GM23338 (cell line): ENCODE data around the gene ZNF148. TPM values are rescaled to one million over a fixed set of nuclear protein-coding genes. Genes with fewer than 3 reads are reported as not detected.

ENCODE experiments used
- ATAC-seq: fragments of 200-7000 bp; cut with Tn5 transposase; 3 replicates; pipeline ENCODE4 v1.9.1; 2020
- DNase-seq: peaks from one replicate; pipeline ENCODE4 v3.0.0-alpha.2; 2015; ENCODE audit warnings: low spot score
- H2AFZ ChIP-seq: fragments of 200-600 bp; sonication (generic); 2 replicates; pipeline ENCODE4 v1.8.0; 2016; ENCODE audit warnings: antibody characterized with exemption, mild to moderate bottlenecking, moderate library complexity
- H3F3A ChIP-seq: fragments of 200-600 bp; sonication (generic); replicated peaks from 2 replicates; pipeline ENCODE4 v1.8.0; 2017; ENCODE audit warnings: antibody characterized with exemption, mixed run types, low read depth
- H3K27ac ChIP-seq: fragments of 200-600 bp; sonication (generic); 2 replicates; pipeline ENCODE4 v1.6.1; 2016; ENCODE audit warnings: low read depth
- H3K27me3 ChIP-seq: fragments of 200-600 bp; sonication (generic); 2 replicates; pipeline ENCODE4 v1.8.0; 2016; ENCODE audit warnings: mild to moderate bottlenecking, mixed run types, moderate library complexity; ENCODE audit not compliant: insufficient read depth
- H3K36me3 ChIP-seq: fragments of 200-600 bp; sonication (generic); 2 replicates; pipeline ENCODE4 v1.8.0; 2016; ENCODE audit warnings: mild to moderate bottlenecking; ENCODE audit not compliant: insufficient read depth
- H3K4me1 ChIP-seq: fragments of 200-600 bp; sonication (generic); 2 replicates; pipeline ENCODE4 v1.8.0; 2016; ENCODE audit warnings: mild to moderate bottlenecking, moderate library complexity; ENCODE audit not compliant: insufficient read depth
- H3K4me2 ChIP-seq: fragments of 200-600 bp; sonication (generic); 2 replicates; pipeline ENCODE4 v1.7.1; 2017; ENCODE audit warnings: mixed run types
- H3K4me3 ChIP-seq: fragments of 200-600 bp; sonication (generic); 2 replicates; pipeline ENCODE4 v1.6.1; 2016; ENCODE audit warnings: mixed run types
- H3K79me2 ChIP-seq: fragments of 200-600 bp; sonication (generic); replicated peaks from 2 replicates; pipeline ENCODE4 v1.8.0; 2017; ENCODE audit warnings: mild to moderate bottlenecking; ENCODE audit not compliant: insufficient read depth
- H3K9me2 ChIP-seq: fragments of 200-600 bp; sonication (generic); 2 replicates; pipeline ENCODE4 v1.8.0; 2017; ENCODE audit not compliant: insufficient read depth
- H4K20me1 ChIP-seq: fragments of 200-600 bp; sonication (generic); replicated peaks from 2 replicates; pipeline ENCODE4 v1.8.0; 2017; ENCODE audit warnings: mild to moderate bottlenecking; ENCODE audit not compliant: insufficient read depth
- H3K27ac Mint-ChIP-seq: 2 replicates; pipeline ENCODE4 v1.8.0; 2020; ENCODE audit warnings: inconsistent platforms, mild to moderate bottlenecking, moderate library complexity, mixed read lengths
- H3K27me3 Mint-ChIP-seq: 3 replicates; pipeline ENCODE4 v1.8.0; 2022; ENCODE audit warnings: low read depth, mild to moderate bottlenecking, moderate library complexity, mixed read lengths, inconsistent platforms; ENCODE audit not compliant: insufficient read depth, poor library complexity
- H3K36me3 Mint-ChIP-seq: 3 replicates; pipeline ENCODE4 v1.8.0; 2021; ENCODE audit warnings: low read depth, mild to moderate bottlenecking, inconsistent platforms, moderate library complexity, mixed read lengths
- H3K4me1 Mint-ChIP-seq: 3 replicates; pipeline ENCODE4 v1.8.0; 2020; ENCODE audit warnings: mild to moderate bottlenecking, inconsistent platforms, mixed read lengths
- H3K4me3 Mint-ChIP-seq: 3 replicates; pipeline ENCODE4 v1.8.0; 2021; ENCODE audit warnings: moderate library complexity, mild to moderate bottlenecking, inconsistent platforms, mixed read lengths
- H3K9me3 Mint-ChIP-seq: 3 replicates; pipeline ENCODE4 v1.8.0; 2020; ENCODE audit warnings: moderate library complexity, mild to moderate bottlenecking, inconsistent platforms, mixed read lengths
- CREB1 ChIP-seq: fragments of 250-450 bp; sonication (Bioruptor Pico); IDR thresholded peaks from 2 replicates; pipeline ENCODE4 v1.5.0; 2020; ENCODE audit warnings: low read depth, mild to moderate bottlenecking, moderate library complexity
- ETS1 ChIP-seq: IDR thresholded peaks from 2 replicates; pipeline ENCODE4 v1.6.1; 2016; ENCODE audit warnings: antibody characterized with exemption
- EZH2phosphoT487 ChIP-seq: fragments of 200-600 bp; sonication (generic); IDR thresholded peaks from one replicate; pipeline ENCODE4 v1.8.1; 2018; ENCODE audit warnings: antibody characterized with exemption; ENCODE audit not compliant: unreplicated experiment
- JUNB ChIP-seq: IDR thresholded peaks from one replicate; pipeline ENCODE4 v1.6.1; 2016; ENCODE audit warnings: antibody characterized with exemption; ENCODE audit not compliant: unreplicated experiment
- NANOG ChIP-seq: IDR thresholded peaks from 2 replicates; pipeline ENCODE4 v1.6.1; 2016; ENCODE audit warnings: antibody characterized with exemption, borderline replicate concordance
- POLR2AphosphoS5 ChIP-seq: IDR thresholded peaks from 2 replicates; pipeline ENCODE4 v1.6.1; 2016; ENCODE audit warnings: antibody characterized with exemption, low read depth
- REST ChIP-seq: IDR thresholded peaks from one replicate; pipeline ENCODE4 v1.6.1; 2018; ENCODE audit warnings: antibody characterized with exemption; ENCODE audit not compliant: unreplicated experiment
- STAT1 ChIP-seq: IDR thresholded peaks from one replicate; pipeline ENCODE4 v1.6.1; 2016; ENCODE audit warnings: antibody characterized with exemption; ENCODE audit not compliant: unreplicated experiment
- ZNF114 ChIP-seq: fragments of 250-450 bp; sonication (Bioruptor Pico); IDR thresholded peaks from 2 replicates; pipeline ENCODE4 v1.5.0; 2020; ENCODE audit warnings: mild to moderate bottlenecking, moderate library complexity
- ZNF331 ChIP-seq: fragments of 250-450 bp; sonication (Bioruptor Pico); IDR thresholded peaks from 2 replicates; pipeline ENCODE4 v1.5.0; 2020; ENCODE audit warnings: low read depth, mild to moderate bottlenecking, moderate library complexity
- polyA plus RNA-seq: library from polyadenylated mRNA; unstranded; fragments of >200 nt; fragmentation: Nextera tagmentation; extraction: Ambion mirVana; gene quantifications from 2 replicates; pipeline ENCODE4 v1.2.1, GENCODE V29; 2016
- total RNA-seq: library from RNA; depleted of rRNA; stranded (reverse); fragments of >200 nt; shearing (Covaris generic); gene quantifications from 2 replicates; pipeline ENCODE4 v1.2.3, GENCODE V29; 2014
- TF ChIP-seq, protein P1 (sequence below), 2 experiments: fragments of 200-600 bp in 1 of 2; sonication (generic) in 1 of 2; conservative IDR thresholded peaks; 2 replicates each; pipeline versions ENCODE4 v1.5.1 to v1.6.1; 2016 to 2017; ENCODE audit warnings: antibody characterized with exemption in 2 of 2, low read depth in 2 of 2, mild to moderate bottlenecking in 2 of 2, moderate library complexity in 1 of 2

Gene ZNF148
- total and polyA plus RNA-seq, 2 experiments from 2014 or later, result 13.9 to 16.9 TPM

GRCh38 chr3:125250973-125251372, 124.2 kb downstream of the ZNF148 start (continued):
- TF ChIP-seq EZH2phosphoT487 (no peak), STAT1 (no peak), REST (no peak), NANOG (no peak), JUNB (no peak)

GRCh38 chr3:125246237-125246636, 128.9 kb downstream of the ZNF148 start:
- DNase-seq (no peak), ATAC-seq (no peak)
- Mint-ChIP-seq H3K36me3 (no peaks in the 10 kb centered on the region), H3K27ac (no peak overlapping the region), H3K4me1 (no peaks in the 10 kb centered on the region), H3K9me3 (no peaks in the 10 kb centered on the region), H3K27me3 (no peaks in the 10 kb centered on the region), H3K4me3 (no peak overlapping the region)
- Histone ChIP-seq H3K27me3 (no peaks in the 10 kb centered on the region), H3K27ac (no peak overlapping the region), H3K79me2 (no peaks in the 10 kb centered on the region), H2AFZ (no peak overlapping the region), H3K4me3 (no peak overlapping the region), H3K4me1 (no peaks in the 10 kb centered on the region), H3K4me2 (no peak overlapping the region), H3K9me2 (no peaks in the 10 kb centered on the region), H4K20me1 (no peaks in the 10 kb centered on the region), H3F3A (no peaks in the 10 kb centered on the region), H3K36me3 (no peaks in the 10 kb centered on the region)
- no peak for TF ChIP-seq REST
- TF ChIP-seq ETS1, result no peak
- no peak for TF ChIP-seq EZH2phosphoT487
- no peak for TF ChIP-seq NANOG
- no peak for TF ChIP-seq CREB1 (CRISPR knock-in tag)
- TF ChIP-seq ZNF114 (CRISPR knock-in tag), result no peak
- TF ChIP-seq, protein P1, sequence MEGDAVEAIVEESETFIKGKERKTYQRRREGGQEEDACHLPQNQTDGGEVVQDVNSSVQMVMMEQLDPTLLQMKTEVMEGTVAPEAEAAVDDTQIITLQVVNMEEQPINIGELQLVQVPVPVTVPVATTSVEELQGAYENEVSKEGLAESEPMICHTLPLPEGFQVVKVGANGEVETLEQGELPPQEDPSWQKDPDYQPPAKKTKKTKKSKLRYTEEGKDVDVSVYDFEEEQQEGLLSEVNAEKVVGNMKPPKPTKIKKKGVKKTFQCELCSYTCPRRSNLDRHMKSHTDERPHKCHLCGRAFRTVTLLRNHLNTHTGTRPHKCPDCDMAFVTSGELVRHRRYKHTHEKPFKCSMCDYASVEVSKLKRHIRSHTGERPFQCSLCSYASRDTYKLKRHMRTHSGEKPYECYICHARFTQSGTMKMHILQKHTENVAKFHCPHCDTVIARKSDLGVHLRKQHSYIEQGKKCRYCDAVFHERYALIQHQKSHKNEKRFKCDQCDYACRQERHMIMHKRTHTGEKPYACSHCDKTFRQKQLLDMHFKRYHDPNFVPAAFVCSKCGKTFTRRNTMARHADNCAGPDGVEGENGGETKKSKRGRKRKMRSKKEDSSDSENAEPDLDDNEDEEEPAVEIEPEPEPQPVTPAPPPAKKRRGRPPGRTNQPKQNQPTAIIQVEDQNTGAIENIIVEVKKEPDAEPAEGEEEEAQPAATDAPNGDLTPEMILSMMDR (conservative IDR thresholded peaks at IDR 0.05; ENCODE audit: low read depth in 2 of 2), result no peak
- no peak for TF ChIP-seq STAT1
- no peak for TF ChIP-seq POLR2AphosphoS5
- TF ChIP-seq ZNF331 (CRISPR knock-in tag), result no peak
